Uterus (tissue), 4 donors: ENCODE measurements around the gene HNRNPD. TPM values are rescaled to one million over a fixed set of nuclear protein-coding genes. Genes with fewer than 3 reads are reported as not detected.

Experiments
- DNase-seq, 2 donors: peaks; one replicate each; pipeline ENCODE4 v3.0.0-alpha.2; 2019 to 2020
- H3K27ac ChIP-seq, 2 donors: fragments of 200-600 bp; sonication (generic); 1 replicate in 1 of 2; 2 replicates in 1 of 2; pipeline ENCODE4 v1.5.1; 2016 to 2018
- H3K27me3 ChIP-seq, 2 donors: fragments of 200-600 bp; sonication (generic); one replicate each; pipeline ENCODE4 v1.5.1; 2018 to 2019; ENCODE audit warnings: control low read depth in 1 of 2
- H3K36me3 ChIP-seq, 2 donors: fragments of 200-600 bp; sonication (generic); one replicate each; pipeline ENCODE4 v1.5.1; 2019; ENCODE audit warnings: control low read depth in 1 of 2
- H3K4me1 ChIP-seq, 2 donors: fragments of 200-600 bp; sonication (generic); one replicate each; pipeline ENCODE4 v1.5.1; 2018 to 2019; ENCODE audit warnings: control low read depth in 1 of 2
- H3K4me3 ChIP-seq, 2 donors: fragments of 200-600 bp; sonication (generic); 1 replicate in 1 of 2; 2 replicates in 1 of 2; pipeline ENCODE4 v1.5.1; 2018 to 2019; ENCODE audit warnings: mild to moderate bottlenecking in 1 of 2
- H3K9me3 ChIP-seq, 2 donors: fragments of 200-600 bp; sonication (generic); one replicate each; pipeline ENCODE4 v1.5.1; 2019; ENCODE audit warnings: control low read depth in 1 of 2
- POLR2A ChIP-seq, 2 donors: fragments of 450-650 bp; IDR thresholded peaks; one replicate each; pipeline ENCODE4 v1.6.1; 2016; ENCODE audit warnings: antibody characterized with exemption in 2 of 2, mild to moderate bottlenecking in 1 of 2, moderate library complexity in 1 of 2
- intact Hi-C: fragments of 100-400 bp; cut with DNase I; formaldehyde crosslinking; loops from one replicate; pipeline ENCODE4 v1.15.1; 2023; ENCODE audit warnings: low total_unique reads
- total RNA-seq, 4 donors: library from RNA; depleted of rRNA in 3 of 4; stranded (reverse); fragments of >200 nt in 3 of 4; gene quantifications; one replicate each; pipeline versions ENCODE4 v1.1.0 to v1.2.4, GENCODE V29; 2014 to 2023
- TF ChIP-seq, protein P1 (sequence below), 4 experiments: fragments of 200-600 bp in 2 of 4; fragments of 450-650 bp in 2 of 4; sonication (generic) in 2 of 4; IDR thresholded peaks; one replicate each; pipeline ENCODE4 v1.5.1; 2016 to 2019; ENCODE audit warnings: antibody characterized with exemption in 4 of 4, mild to moderate bottlenecking in 2 of 4, moderate library complexity in 1 of 4
- donor health status: DM: yes; HTN: yes; CAD: no.

HNRNPD gene
- total RNA-seq, 4 donors from 2014 or later, result 48.7 to 220 (median 102) TPM

DNA sequence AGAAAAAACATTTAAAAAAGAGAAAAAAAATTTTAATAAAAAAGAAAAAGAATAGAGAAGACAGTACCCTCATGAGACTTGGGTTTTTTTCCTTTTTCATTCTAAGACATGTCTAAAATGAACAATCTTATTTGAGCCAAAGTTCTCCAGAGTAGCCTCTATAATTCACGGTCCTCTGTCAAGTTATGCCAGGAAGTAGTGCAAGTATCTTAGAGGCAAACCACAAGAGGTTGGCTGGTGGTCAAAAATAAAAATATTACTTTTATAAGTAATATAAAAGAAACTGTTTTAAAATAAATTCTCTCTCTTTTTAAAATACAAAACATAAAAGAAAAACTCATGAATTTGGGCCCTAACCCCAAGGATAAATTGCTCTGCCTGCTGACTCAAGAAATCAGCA lies 29.9 kb upstream of the HNRNPD start:
- intact Hi-C loops, result no loop called here
- no peaks in the 10 kb centered on the region for H3K27me3 ChIP-seq
- no peaks in the 10 kb centered on the region for H3K9me3 ChIP-seq
- no peak for DNase-seq
- no peak overlapping the region for H3K4me3 ChIP-seq
- H3K27ac ChIP-seq, result no peak overlapping the region
- TF ChIP-seq POLR2A (IDR thresholded peaks at IDR 0.05), result no peak
- TF ChIP-seq, protein P1, sequence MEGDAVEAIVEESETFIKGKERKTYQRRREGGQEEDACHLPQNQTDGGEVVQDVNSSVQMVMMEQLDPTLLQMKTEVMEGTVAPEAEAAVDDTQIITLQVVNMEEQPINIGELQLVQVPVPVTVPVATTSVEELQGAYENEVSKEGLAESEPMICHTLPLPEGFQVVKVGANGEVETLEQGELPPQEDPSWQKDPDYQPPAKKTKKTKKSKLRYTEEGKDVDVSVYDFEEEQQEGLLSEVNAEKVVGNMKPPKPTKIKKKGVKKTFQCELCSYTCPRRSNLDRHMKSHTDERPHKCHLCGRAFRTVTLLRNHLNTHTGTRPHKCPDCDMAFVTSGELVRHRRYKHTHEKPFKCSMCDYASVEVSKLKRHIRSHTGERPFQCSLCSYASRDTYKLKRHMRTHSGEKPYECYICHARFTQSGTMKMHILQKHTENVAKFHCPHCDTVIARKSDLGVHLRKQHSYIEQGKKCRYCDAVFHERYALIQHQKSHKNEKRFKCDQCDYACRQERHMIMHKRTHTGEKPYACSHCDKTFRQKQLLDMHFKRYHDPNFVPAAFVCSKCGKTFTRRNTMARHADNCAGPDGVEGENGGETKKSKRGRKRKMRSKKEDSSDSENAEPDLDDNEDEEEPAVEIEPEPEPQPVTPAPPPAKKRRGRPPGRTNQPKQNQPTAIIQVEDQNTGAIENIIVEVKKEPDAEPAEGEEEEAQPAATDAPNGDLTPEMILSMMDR (IDR thresholded peaks at IDR 0.05), result no peak
- H3K4me1 ChIP-seq, result no peaks in the 10 kb centered on the region
- no peaks in the 10 kb centered on the region for H3K36me3 ChIP-seq

DNA sequence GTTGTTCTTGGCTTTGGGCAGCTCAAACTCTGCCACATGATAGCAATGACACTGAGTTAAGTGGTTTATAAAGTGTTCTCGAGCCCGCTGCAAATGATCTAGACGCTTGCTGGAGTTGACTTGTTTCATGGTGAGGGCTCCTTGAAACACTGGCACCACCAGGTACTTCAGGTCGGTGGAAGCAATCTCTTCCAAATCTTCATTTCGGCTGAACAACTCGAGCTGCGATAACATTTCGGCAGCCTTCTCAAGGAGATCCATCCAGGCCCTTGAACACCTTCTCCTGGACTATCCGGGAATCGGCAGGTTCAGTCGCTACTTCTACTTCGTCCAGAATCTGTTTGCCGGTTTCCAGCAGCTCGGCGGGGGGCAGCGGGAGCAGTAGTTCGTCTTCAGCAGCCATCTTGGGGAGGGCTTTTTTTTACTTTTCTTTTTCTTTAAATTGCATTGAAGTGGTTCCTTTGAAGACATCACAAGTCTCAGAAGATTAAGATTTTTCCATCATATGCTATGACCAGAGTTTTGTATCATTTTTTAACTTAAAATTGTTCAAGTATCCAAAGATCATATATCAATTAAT lies 28.5 kb upstream of the HNRNPD start:
- DNase-seq, result no peak
- Histone ChIP-seq H3K4me1 (no peaks in the 10 kb centered on the region), H3K27me3 (no peaks in the 10 kb centered on the region), H3K4me3 (no peak overlapping the region), H3K27ac (no peak overlapping the region), H3K9me3 (no peaks in the 10 kb centered on the region), H3K36me3 (no peaks in the 10 kb centered on the region)
- intact Hi-C loops, result no loop called here
- TF ChIP-seq POLR2A (IDR thresholded peaks at IDR 0.05), result no peak
- TF ChIP-seq, protein P1 (IDR thresholded peaks at IDR 0.05), result no peak

DNA sequence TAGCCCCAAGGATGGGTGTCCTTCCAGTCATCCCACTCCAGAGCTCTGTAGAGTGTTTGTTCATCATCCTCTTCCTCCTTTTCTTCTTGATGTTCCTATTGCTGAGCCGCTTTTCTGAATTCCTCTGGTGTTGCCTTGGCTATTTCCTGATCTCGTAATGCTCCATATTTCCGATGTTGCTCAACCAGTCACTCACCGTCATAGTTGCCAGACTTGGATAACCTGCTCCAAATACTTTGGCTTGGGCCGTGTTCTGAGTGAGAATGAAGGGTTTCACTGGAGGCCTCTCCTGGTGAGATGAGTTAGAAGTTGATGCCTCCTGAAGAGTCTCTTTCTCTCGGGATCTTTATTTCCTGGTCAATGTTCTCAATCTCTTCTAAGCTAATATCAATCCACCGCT lies 27.8 kb upstream of the HNRNPD start:
- H3K4me1 ChIP-seq, result no peaks in the 10 kb centered on the region
- no peak overlapping the region for H3K4me3 ChIP-seq
- DNase-seq, result no peak
- H3K27me3 ChIP-seq, result no peaks in the 10 kb centered on the region
- no peaks in the 10 kb centered on the region for H3K36me3 ChIP-seq
- no peak overlapping the region for H3K27ac ChIP-seq
- intact Hi-C loops, result no loop called here
- no peaks in the 10 kb centered on the region for H3K9me3 ChIP-seq
- TF ChIP-seq POLR2A (IDR thresholded peaks at IDR 0.05), result no peak
- TF ChIP-seq, protein P1 (IDR thresholded peaks at IDR 0.05), result no peak

DNA sequence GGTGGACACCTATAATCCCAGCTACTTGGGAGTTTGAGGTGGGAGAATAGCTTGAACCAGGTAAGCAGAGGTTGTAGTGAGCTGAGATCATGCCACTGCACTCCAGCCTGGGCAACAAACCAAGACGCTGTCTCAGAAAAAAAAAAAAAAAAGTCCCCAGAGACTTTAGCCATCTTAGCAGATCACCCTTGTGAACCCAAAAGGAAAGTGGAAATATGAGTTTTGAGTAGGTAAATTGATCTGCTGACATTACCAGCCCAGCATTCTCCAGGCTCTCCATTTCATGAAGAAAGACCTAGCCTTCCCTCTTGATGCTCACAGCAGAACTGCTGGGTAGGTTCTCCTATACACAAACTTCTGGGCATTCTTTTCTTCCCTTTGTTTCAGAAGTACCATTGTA lies 24.5 kb upstream of the HNRNPD start:
- no peaks in the 10 kb centered on the region for H3K9me3 ChIP-seq
- H3K4me3 ChIP-seq, result no peak overlapping the region
- no peaks in the 10 kb centered on the region for H3K27me3 ChIP-seq
- no peak for DNase-seq
- H3K36me3 ChIP-seq, result no peaks in the 10 kb centered on the region
- TF ChIP-seq, protein P1 (IDR thresholded peaks at IDR 0.05), result no peak
- TF ChIP-seq POLR2A (IDR thresholded peaks at IDR 0.05), result no peak
- no peaks in the 10 kb centered on the region for H3K4me1 ChIP-seq
- no peak overlapping the region for H3K27ac ChIP-seq
- intact Hi-C loops, result no loop called here

DNA sequence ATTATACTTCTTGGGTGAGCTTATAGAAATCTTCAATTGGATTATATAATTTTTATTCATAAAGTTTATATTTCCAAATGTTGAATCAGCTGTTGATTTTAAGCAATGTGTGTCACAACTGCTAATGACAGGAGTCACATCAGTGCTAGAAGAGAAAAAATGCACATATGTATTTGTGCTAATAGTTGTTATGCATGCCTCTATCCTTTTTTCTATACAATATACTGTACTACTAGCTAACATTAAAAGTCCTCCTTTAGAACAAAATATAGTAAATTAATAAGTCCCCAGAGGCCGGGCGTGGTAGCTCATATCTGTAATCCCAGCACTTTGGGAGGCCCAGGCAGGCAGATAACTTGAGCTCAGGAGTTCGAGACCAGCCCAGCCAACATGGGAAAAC lies 23.7 kb upstream of the HNRNPD start:
- no peak overlapping the region for H3K27ac ChIP-seq
- H3K27me3 ChIP-seq, result no peaks in the 10 kb centered on the region
- TF ChIP-seq, protein P1 (IDR thresholded peaks at IDR 0.05), result no peak
- no peak for TF ChIP-seq POLR2A (IDR thresholded peaks at IDR 0.05)
- H3K9me3 ChIP-seq, result no peaks in the 10 kb centered on the region
- no peak overlapping the region for H3K4me3 ChIP-seq
- DNase-seq, result no peak
- no peaks in the 10 kb centered on the region for H3K4me1 ChIP-seq
- intact Hi-C loops, result no loop called here
- H3K36me3 ChIP-seq, result no peaks in the 10 kb centered on the region
